Peyer's patch (tissue), 4 donors: ENCODE results near the gene SPOCK2. TPM values are rescaled to one million over a fixed set of nuclear protein-coding genes. Genes with fewer than 3 reads are reported as not detected.

Experiments
- DNase-seq, 3 donors: peaks; one replicate each; pipeline ENCODE4 v3.0.0-alpha.2; 2017 to 2019
- H3K27ac ChIP-seq, 4 donors: fragments of 200-600 bp; sonication (generic); one replicate each; pipeline ENCODE4 v1.5.1; 2016 to 2019
- H3K27me3 ChIP-seq, 2 donors: fragments of 200-600 bp; sonication (generic); one replicate each; pipeline ENCODE4 v1.5.1; 2019
- H3K36me3 ChIP-seq, 3 donors: fragments of 200-600 bp; sonication (generic); one replicate each; pipeline ENCODE4 v1.5.1; 2016 to 2019
- H3K4me1 ChIP-seq, 4 donors: fragments of 200-600 bp; sonication (generic); one replicate each; pipeline ENCODE4 v1.5.1; 2016 to 2019
- H3K4me3 ChIP-seq, 4 donors: fragments of 200-600 bp; sonication (generic); 1 replicate in 3 of 4; 2 replicates in 1 of 4; pipeline ENCODE4 v1.5.1; 2016 to 2019; ENCODE audit warnings: mild to moderate bottlenecking in 1 of 4
- H3K9me3 ChIP-seq, 4 donors: fragments of 200-600 bp; sonication (generic); one replicate each; pipeline ENCODE4 v1.5.1; 2016 to 2019; ENCODE audit warnings: mild to moderate bottlenecking in 1 of 4
- CTCF ChIP-seq, 6 experiments: fragments of 450-650 bp in 4 of 6; fragments of 200-600 bp in 2 of 6; sonication (generic) in 1 of 6; IDR thresholded peaks; one replicate each; pipeline ENCODE4 v1.5.1; 2017 to 2019; ENCODE audit warnings: antibody characterized with exemption in 6 of 6, mild to moderate bottlenecking in 3 of 6, moderate library complexity in 1 of 6
- POLR2A ChIP-seq, 2 donors: fragments of 450-650 bp; IDR thresholded peaks; one replicate each; pipeline ENCODE4 v1.5.1; 2017; ENCODE audit warnings: antibody characterized with exemption in 2 of 2, mild to moderate bottlenecking in 2 of 2, moderate library complexity in 2 of 2
- total RNA-seq, 4 donors: library from RNA; depleted of rRNA; stranded (reverse); fragments of >200 nt; gene quantifications; one replicate each; pipeline ENCODE4 v1.1.0, GENCODE V29; 2016

The SPOCK2 gene
- total RNA-seq, 4 donors from 2014 or later: 8.3 to 54.5 (median 11.4) TPM

GRCh38 chr10:72082856-72083789 lies 5.2 kb downstream of the SPOCK2 start:
- TF ChIP-seq POLR2A (IDR thresholded peaks at IDR 0.05): no peak
- no peak for TF ChIP-seq CTCF (IDR thresholded peaks at IDR 0.05)
- peak overlapping the region in 2 of 4 donors; percentile 0 to 49 for H3K27ac ChIP-seq
- peaks cover 0 to 18% of the 10 kb centered on the region in 2 donors for H3K27me3 ChIP-seq
- no peaks in the 10 kb centered on the region for H3K9me3 ChIP-seq
- H3K4me1 ChIP-seq: peaks cover 5 to 25% (median 13%) of the 10 kb centered on the region in 4 donors
- DNase-seq: peak in 1 of 3 donors; percentile 31
- H3K4me3 ChIP-seq: no peak overlapping the region
- no peaks in the 10 kb centered on the region for H3K36me3 ChIP-seq

- H3K4me3 ChIP-seq: no peak overlapping the region
- peak in 1 of 3 donors; percentile 51 for DNase-seq
- H3K27me3 ChIP-seq: peaks cover 0 to 7% of the 10 kb centered on the region in 2 donors
- H3K9me3 ChIP-seq: no peaks in the 10 kb centered on the region
- H3K27ac ChIP-seq: no peak overlapping the region
- peaks cover 0 to 25% (median 8%) of the 10 kb centered on the region in 4 donors for H3K4me1 ChIP-seq
- no peaks in the 10 kb centered on the region for H3K36me3 ChIP-seq
- TF ChIP-seq CTCF (IDR thresholded peaks at IDR 0.05) (no peak), POLR2A (IDR thresholded peaks at IDR 0.05) (no peak)
Observed at GRCh38 chr10:72081772-72082590, 6.4 kb downstream of the SPOCK2 start.

- Histone ChIP-seq H3K27me3 (no peaks in the 10 kb centered on the region), H3K36me3 (no peaks in the 10 kb centered on the region), H3K4me3 (no peak overlapping the region), H3K27ac (peak overlapping the region in 1 of 4 donors; percentile 15), H3K4me1 (peaks cover 0 to 21% (median 5%) of the 10 kb centered on the region in 4 donors), H3K9me3 (no peaks in the 10 kb centered on the region)
- peak in 1 of 3 donors; percentile 29 for DNase-seq
- no peak for TF ChIP-seq POLR2A (IDR thresholded peaks at IDR 0.05)
- TF ChIP-seq CTCF (IDR thresholded peaks at IDR 0.05): no peak
Observed at GRCh38 chr10:72081210-72081609, 7.1 kb downstream of the SPOCK2 start.

- Histone ChIP-seq H3K36me3 (no peaks in the 10 kb centered on the region), H3K27me3 (no peaks in the 10 kb centered on the region), H3K27ac (peak overlapping the region in 1 of 4 donors; percentile 52), H3K4me3 (peak overlapping the region in 1 of 4 donors; percentile 9), H3K4me1 (peaks cover 0 to 27% (median 2%) of the 10 kb centered on the region in 4 donors), H3K9me3 (no peaks in the 10 kb centered on the region)
- no peak for DNase-seq
- TF ChIP-seq CTCF (IDR thresholded peaks at IDR 0.05) (no peak), POLR2A (IDR thresholded peaks at IDR 0.05) (no peak)
Observed at GRCh38 chr10:72080042-72080975, 8.0 kb downstream of the SPOCK2 start.
